ENCODE results near the gene MAPK4. TPM values are rescaled to one million over a fixed set of nuclear protein-coding genes. Genes with fewer than 3 reads are reported as not detected.
"Not testable (repeated sequence)": the region's sequence is repeated elsewhere in the genome, so short reads cannot be mapped to it uniquely, and the experiment has no call there.

MAPK4 gene
- total RNA-seq, 1 donor from 2014 or later: not detected

DNA sequence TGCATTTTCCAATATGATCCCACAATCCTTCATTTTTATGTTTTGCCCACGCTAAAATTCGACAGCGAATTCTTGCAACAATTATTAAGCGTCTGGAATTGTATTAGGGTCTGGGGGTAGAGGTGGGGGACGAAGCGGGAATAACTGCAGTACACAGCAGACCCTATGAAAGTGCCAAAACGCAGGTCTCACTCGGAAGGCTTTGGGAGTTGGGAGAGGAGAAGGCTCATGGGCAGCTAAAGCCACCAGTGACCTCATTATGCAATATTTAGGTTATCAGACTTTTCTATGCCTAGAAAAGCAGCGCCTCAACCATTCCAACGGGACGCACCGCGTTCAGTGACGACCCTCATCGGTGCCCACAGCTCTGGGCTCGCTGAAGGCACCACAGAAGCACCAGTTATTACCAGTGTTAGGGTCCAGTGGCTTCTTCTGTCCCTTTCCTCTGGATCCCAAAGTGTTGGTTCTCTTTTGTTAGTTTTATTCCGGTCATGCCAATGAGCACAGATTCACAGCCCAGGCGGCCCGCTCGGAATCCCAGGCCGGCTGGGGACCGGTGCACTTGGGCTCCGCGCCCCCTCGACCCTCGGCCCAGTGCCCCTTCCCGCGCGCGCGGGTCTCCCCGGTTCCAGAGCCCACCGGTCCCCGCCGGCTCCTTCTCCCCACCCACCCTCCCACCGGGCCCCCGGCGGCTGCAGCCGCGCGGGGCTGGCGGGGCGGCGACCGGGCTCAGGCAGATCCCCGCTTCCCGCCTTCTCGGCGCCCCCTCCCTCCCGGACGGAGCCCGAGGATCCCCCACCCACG, 737 bp upstream of the MAPK4 start:
- Mint-ChIP-seq H3K4me3 (ENCODE audit: low read depth) (peak overlapping the region; percentile 26), H3K27me3 (ENCODE audit: low read depth) (peaks cover 66% of the 10 kb centered on the region), H3K36me3 (ENCODE audit: low read depth) (no peaks in the 10 kb centered on the region), H3K4me1 (ENCODE audit: low read depth) (no peaks in the 10 kb centered on the region), H3K27ac (no peak overlapping the region), H3K9me3 (peaks cover 9% of the 10 kb centered on the region)
- DNase-seq (ENCODE audit: low spot score): no peak
- intact Hi-C loops (cut with micrococcal nuclease): no loop called here

DNA sequence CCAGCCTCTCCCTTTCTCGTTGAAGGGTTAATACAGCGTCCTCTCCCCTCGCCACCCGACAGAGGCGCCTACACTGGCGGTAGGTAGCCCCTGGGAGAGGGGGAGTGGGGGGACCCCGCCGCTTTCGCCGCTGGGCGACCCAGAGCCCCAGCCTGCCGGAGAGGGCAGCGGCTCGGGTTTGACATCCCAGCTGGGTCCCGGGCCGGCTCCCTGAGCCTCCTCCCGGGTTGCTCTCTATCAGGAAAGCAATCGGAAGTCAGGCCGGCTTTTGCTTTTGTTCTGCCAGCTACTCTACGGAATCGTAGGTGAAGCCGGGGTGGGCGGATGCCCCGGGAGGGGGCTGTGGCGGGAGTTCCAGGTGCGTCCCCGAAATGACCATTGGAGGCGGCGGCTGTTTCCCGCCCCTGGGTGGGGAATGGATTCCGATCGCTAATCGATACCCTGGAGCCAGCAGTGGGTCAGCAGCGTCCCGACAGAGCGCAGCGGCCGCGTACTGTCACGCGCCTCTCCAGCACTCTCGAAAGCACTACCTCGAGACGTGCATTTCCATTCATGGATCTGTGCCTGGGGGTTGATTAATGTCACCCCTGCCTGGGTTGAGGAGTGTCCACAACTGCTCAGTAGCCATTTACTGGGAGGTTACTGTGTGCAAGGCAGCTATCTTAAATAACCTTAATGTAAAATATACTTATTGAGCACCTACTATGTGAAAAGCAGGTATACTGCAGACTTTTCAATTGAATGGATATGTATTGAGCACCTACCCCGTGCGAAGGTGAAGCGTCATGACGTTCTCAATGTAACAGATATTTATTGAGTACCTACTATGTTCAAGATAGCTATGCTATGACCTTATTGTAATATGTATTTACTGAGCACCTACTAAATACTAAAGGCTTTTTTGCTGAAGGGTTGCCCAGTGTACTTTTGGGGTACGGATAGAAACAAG, 1.1 kb downstream of the MAPK4 start:
- no peak for DNase-seq (ENCODE audit: low spot score)
- Mint-ChIP-seq H3K4me3 (ENCODE audit: low read depth) (peak overlapping the region; percentile 26), H3K4me1 (ENCODE audit: low read depth) (no peaks in the 10 kb centered on the region), H3K36me3 (ENCODE audit: low read depth) (no peaks in the 10 kb centered on the region), H3K27me3 (ENCODE audit: low read depth) (peaks cover 70% of the 10 kb centered on the region), H3K27ac (no peak overlapping the region), H3K9me3 (peaks cover 3% of the 10 kb centered on the region)
- intact Hi-C loops (cut with micrococcal nuclease): no loop called here

DNA sequence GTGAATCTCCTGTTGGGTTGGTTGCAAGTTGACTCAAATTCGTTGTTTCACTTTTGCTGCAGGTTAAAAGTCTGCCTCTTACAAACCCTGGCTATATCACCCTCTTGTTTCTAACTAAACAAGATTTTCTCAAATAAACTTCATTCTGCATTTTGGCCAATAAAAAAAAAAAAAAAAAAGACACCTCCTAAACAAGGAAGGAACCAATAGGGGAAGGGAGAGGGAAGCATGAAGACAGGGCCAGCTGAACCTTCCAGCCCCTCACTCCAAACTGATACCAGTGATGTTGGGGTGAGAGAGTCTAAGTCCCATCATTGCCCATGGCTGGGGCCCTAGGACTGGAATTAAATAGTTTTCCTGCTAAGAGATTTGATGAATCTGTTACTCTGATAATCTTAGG, 2.4 kb downstream of the MAPK4 start:
- H3K4me1 Mint-ChIP-seq (ENCODE audit: low read depth); H3K36me3 Mint-ChIP-seq (ENCODE audit: low read depth); H3K27ac Mint-ChIP-seq; DNase-seq (ENCODE audit: low spot score); H3K4me3 Mint-ChIP-seq (ENCODE audit: low read depth); H3K9me3 Mint-ChIP-seq; intact Hi-C loops (cut with micrococcal nuclease): not testable (repeated sequence)
- H3K27me3 Mint-ChIP-seq (ENCODE audit: low read depth): peaks cover 63% of the 10 kb centered on the region

DNA sequence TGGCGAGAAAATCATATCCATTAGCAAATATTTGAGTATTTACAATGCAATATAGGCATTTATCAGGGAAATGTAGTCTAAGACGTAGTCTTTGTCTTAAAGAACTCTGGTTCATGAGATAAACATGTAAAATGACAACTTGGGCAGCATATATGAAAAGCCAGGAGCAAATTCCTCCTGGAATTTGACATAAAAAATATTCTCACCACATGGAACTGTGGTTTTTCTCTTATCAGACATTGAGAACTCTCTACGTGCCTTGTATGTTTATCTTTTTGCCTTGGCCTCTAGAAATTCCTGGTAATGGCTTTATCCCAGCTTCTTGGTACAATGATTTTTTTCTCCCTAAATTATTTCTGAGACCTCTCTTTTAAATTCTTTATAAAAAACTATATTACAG, 2.8 kb downstream of the MAPK4 start:
- DNase-seq (ENCODE audit: low spot score): no peak
- H3K27ac Mint-ChIP-seq: no peak overlapping the region
- H3K27me3 Mint-ChIP-seq (ENCODE audit: low read depth): peaks cover 59% of the 10 kb centered on the region
- intact Hi-C loops (cut with micrococcal nuclease): no loop called here
- H3K9me3 Mint-ChIP-seq: no peaks in the 10 kb centered on the region
- no peaks in the 10 kb centered on the region for H3K4me1 Mint-ChIP-seq (ENCODE audit: low read depth)
- H3K36me3 Mint-ChIP-seq (ENCODE audit: low read depth): no peaks in the 10 kb centered on the region
- H3K4me3 Mint-ChIP-seq (ENCODE audit: low read depth): no peak overlapping the region

DNA sequence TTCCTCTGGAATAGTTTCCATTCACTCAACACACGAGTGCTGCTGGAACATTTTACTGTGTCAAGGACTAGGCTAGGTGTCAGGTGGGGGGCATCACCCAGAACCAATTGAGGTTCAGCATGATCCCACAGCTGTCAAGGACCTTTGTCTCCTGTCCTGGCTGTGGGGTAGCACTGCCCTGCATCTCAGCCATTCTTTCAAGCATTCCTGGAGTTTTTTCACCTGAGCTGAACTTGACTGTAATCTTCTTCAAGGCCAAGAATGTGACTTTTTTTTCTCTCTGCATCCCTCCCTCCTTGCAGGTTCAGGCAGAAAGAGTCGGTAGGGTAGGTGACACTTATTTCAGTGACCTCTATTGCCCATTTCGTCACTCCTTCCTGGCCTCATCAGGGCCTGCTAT, 3.5 kb downstream of the MAPK4 start:
- H3K4me1 Mint-ChIP-seq (ENCODE audit: low read depth): no peaks in the 10 kb centered on the region
- DNase-seq (ENCODE audit: low spot score): no peak
- no peaks in the 10 kb centered on the region for H3K9me3 Mint-ChIP-seq
- peaks cover 53% of the 10 kb centered on the region for H3K27me3 Mint-ChIP-seq (ENCODE audit: low read depth)
- no peaks in the 10 kb centered on the region for H3K36me3 Mint-ChIP-seq (ENCODE audit: low read depth)
- H3K4me3 Mint-ChIP-seq (ENCODE audit: low read depth): no peak overlapping the region
- no peak overlapping the region for H3K27ac Mint-ChIP-seq
- intact Hi-C loops (cut with micrococcal nuclease): no loop called here

DNA sequence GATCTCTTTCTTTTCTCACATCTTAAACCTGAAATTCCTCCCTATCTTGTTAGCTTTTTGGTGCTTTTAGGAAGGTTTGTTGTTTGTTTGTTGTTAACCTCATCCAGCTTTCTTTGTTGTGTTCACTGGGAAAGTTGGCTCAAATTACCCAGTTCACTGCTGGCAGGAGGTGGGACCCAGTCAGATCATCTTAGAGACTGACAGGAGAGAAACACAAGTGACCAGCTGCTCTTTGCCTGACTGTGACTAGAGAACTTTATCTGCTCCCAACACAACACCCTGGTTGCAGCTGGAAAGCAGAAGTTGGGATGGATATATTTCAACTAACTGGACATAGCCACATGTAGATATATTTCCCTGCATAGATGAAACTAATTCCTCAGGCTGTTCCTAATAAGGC, 10.0 kb downstream of the MAPK4 start:
- intact Hi-C loops (cut with micrococcal nuclease): no loop called here
- no peak for DNase-seq (ENCODE audit: low spot score)
- Mint-ChIP-seq H3K4me3 (ENCODE audit: low read depth) (no peak overlapping the region), H3K27ac (no peak overlapping the region), H3K36me3 (ENCODE audit: low read depth) (no peaks in the 10 kb centered on the region), H3K27me3 (ENCODE audit: low read depth) (peaks cover 14% of the 10 kb centered on the region), H3K9me3 (no peaks in the 10 kb centered on the region), H3K4me1 (ENCODE audit: low read depth) (no peaks in the 10 kb centered on the region)

DNA sequence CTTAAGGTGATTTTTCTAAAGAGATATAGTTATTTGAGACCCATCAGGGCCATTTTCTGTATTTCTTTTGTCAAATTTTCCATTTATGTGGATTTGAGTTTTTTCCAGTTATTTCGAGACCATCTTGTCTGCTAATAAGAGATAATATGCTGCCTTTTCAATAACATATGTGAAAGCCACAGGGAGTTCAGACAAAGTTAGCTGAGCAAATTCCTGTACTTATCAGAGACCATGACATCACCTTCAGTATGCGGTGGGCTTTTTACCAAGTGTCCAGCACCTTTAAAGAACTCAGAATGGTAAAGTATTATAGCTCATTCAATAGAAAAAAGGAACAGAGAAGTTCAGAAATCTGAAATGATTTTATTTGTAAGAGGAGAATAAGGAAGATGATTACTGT, 11.7 kb downstream of the MAPK4 start:
- intact Hi-C loops (cut with micrococcal nuclease): no loop called here
- Mint-ChIP-seq H3K4me3 (ENCODE audit: low read depth) (no peak overlapping the region), H3K27me3 (ENCODE audit: low read depth) (peaks cover 9% of the 10 kb centered on the region), H3K27ac (no peak overlapping the region), H3K36me3 (ENCODE audit: low read depth) (no peaks in the 10 kb centered on the region), H3K4me1 (ENCODE audit: low read depth) (no peaks in the 10 kb centered on the region), H3K9me3 (no peaks in the 10 kb centered on the region)
- DNase-seq (ENCODE audit: low spot score): no peak

DNA sequence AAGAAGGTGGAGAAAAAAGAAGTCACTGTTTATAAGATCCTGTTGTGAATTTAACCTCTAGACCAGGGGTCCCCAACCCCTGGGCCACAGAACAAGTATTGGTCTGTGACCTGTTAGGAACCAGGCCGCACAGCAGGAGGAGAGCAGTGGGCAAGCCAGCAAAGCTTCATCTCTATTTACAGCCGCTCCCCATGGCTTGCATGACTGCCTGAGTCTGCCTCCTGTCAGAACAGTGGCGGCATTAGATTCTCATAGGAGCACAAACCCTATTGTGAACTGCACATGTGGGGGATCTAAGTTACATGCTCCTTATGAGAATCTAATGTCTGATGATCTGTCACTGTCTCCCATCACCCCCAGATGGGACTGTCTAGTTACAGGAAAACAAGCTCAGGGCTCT, 13.3 kb downstream of the MAPK4 start:
- H3K9me3 Mint-ChIP-seq; DNase-seq (ENCODE audit: low spot score); H3K4me1 Mint-ChIP-seq (ENCODE audit: low read depth); H3K27ac Mint-ChIP-seq; H3K27me3 Mint-ChIP-seq (ENCODE audit: low read depth); H3K36me3 Mint-ChIP-seq (ENCODE audit: low read depth); intact Hi-C loops (cut with micrococcal nuclease); H3K4me3 Mint-ChIP-seq (ENCODE audit: low read depth): not testable (repeated sequence)

DNA sequence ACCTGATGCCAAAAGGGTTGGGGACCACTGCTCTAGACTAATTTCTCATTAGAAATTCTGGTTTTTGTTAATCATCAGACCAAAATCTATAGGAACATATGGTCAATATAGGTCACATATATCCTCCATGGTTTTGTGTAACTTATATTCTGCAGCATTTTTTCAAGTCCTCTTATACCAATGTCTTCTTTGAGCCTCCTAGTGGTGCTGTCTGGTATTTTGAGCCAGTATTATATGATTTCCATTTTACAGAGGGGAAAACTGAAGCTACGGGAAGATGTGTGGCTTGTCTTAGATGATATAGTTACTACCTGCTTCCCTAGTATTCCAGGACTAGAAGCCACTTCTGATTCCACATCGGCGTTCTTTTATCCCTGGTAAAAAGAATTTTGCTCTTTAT, 13.8 kb downstream of the MAPK4 start:
- Mint-ChIP-seq H3K27me3 (ENCODE audit: low read depth) (peaks cover 9% of the 10 kb centered on the region), H3K27ac (no peak overlapping the region)

DNA sequence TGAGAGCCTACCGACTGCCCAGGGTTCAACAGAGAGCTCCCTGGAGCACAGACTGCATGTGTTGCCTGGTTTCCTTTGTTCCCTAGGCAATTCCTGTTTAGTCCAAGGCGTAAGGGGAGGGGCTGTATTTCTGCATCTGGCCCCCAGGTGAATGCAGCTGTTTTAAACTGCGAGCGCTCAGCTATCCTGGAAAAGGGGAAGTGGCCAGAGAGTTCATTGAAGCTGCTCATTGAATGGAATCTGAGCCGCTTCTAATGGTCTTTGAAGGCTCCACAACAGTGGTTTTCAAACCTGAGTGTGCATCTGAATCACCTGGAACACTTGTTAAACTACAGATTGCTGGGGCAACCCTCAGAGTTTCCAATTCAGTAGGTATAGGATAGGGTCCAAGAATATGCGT, 18.1 kb downstream of the MAPK4 start:
- intact Hi-C loops (cut with micrococcal nuclease): no loop called here
- Mint-ChIP-seq H3K4me1 (ENCODE audit: low read depth) (no peaks in the 10 kb centered on the region), H3K27me3 (ENCODE audit: low read depth) (peaks cover 3% of the 10 kb centered on the region), H3K36me3 (ENCODE audit: low read depth) (no peaks in the 10 kb centered on the region), H3K27ac (no peak overlapping the region), H3K9me3 (no peaks in the 10 kb centered on the region), H3K4me3 (ENCODE audit: low read depth) (no peak overlapping the region)
- no peak for DNase-seq (ENCODE audit: low spot score)

More for the DNA sequence above, 13.8 kb downstream of the MAPK4 start:
- no peak for DNase-seq (ENCODE audit: low spot score)
- no peak overlapping the region for H3K4me3 Mint-ChIP-seq (ENCODE audit: low read depth)
- H3K36me3 Mint-ChIP-seq (ENCODE audit: low read depth): no peaks in the 10 kb centered on the region
- H3K9me3 Mint-ChIP-seq: no peaks in the 10 kb centered on the region
- intact Hi-C loops (cut with micrococcal nuclease): no loop called here
- no peaks in the 10 kb centered on the region for H3K4me1 Mint-ChIP-seq (ENCODE audit: low read depth)

DNA sequence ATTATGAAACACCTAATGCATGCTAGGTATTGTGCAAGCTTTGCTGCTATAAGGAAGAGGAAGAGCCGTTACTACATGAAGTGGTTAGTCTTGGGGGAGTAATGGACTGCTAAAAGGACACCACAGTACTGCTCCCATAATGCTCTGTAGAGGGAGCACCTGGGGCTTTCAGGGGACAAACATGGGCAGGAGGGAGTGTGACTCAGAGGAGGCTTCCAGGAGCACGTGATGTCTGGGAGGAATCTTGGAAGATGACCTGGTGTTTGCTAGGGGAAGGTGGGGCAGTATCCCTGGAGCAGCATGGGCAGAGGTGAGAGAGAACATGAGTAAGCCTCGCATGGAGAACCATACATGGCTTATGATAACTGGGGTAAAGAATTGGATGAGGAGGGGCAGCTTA, 18.8 kb downstream of the MAPK4 start:
- no peak for DNase-seq (ENCODE audit: low spot score)
- Mint-ChIP-seq H3K27me3 (ENCODE audit: low read depth) (peaks cover 3% of the 10 kb centered on the region), H3K9me3 (no peaks in the 10 kb centered on the region), H3K4me3 (ENCODE audit: low read depth) (no peak overlapping the region), H3K36me3 (ENCODE audit: low read depth) (no peaks in the 10 kb centered on the region), H3K4me1 (ENCODE audit: low read depth) (no peaks in the 10 kb centered on the region), H3K27ac (no peak overlapping the region)
- intact Hi-C loops (cut with micrococcal nuclease): no loop called here

DNA sequence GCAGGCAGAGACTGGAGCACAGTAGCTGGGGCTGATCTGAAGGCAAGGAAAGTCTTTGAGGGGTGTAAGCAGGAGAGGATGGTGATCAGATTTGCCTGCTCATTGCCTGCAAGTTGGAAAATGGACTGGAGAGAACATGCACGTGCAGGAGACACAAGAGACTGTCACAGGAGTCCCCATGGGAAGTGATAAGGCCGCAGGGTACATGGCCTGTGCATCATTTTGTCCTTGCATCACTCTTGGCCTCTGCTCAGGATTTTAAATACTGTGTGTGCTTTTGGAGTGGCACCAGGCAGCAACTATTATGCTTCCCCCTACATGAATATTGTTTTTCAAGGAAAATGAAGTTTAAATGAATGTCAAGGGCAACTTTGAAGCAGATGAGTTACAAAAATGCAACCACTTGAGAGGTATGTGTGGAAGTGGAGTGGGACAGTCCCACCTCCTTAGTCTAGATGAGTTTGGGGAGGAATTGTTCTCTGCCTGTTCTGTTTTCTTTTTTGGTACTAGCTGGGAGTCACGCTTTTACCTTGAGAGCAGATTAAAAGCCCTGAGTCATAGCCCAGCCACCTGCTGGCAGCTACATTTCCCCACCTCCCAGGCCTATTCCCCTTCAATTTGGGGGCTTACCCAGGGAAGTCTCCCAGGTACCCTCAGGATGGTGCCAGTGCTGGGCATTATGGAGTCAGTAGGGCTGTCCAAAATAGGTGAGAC, 19.3 kb downstream of the MAPK4 start:
- Mint-ChIP-seq H3K36me3 (ENCODE audit: low read depth) (no peaks in the 10 kb centered on the region), H3K9me3 (no peaks in the 10 kb centered on the region), H3K27me3 (ENCODE audit: low read depth) (peaks cover 3% of the 10 kb centered on the region), H3K4me3 (ENCODE audit: low read depth) (no peak overlapping the region), H3K27ac (no peak overlapping the region), H3K4me1 (ENCODE audit: low read depth) (no peaks in the 10 kb centered on the region)
- DNase-seq (ENCODE audit: low spot score): no peak
- intact Hi-C loops (cut with micrococcal nuclease): no loop called here
